ENCODE measurements around the gene MRPS23.

GRCh38 chr17:57838453-57838852 lies 11.4 kb downstream of the MRPS23 start:
- TF ChIP-seq EP300 (IDR thresholded peaks at IDR 0.05; ENCODE audit: low read depth) = no peak
- no peak for TF ChIP-seq POLR2A (IDR thresholded peaks at IDR 0.05)

Data from transverse colon (tissue), 1 donor.